ENCODE data around the gene ST3GAL5. TPM values are rescaled to one million over a fixed set of nuclear protein-coding genes. Genes with fewer than 3 reads are reported as not detected.

The ST3GAL5 gene
- total RNA-seq, 2 donors from 2014 or later = 8.9 TPM

GRCh38 chr2:85812094-85812735, 76.6 kb downstream of the ST3GAL5 start:
- ATAC-seq (no peak), DNase-seq (ENCODE audit: low spot score in 2 of 2) (no peak)
- Mint-ChIP-seq H3K36me3 (no peaks in the 10 kb centered on the region), H3K9me3 (no peaks in the 10 kb centered on the region), H3K27ac (no peak overlapping the region)

- Mint-ChIP-seq H3K9me3 (no peaks in the 10 kb centered on the region), H3K27ac (no peak overlapping the region)
- ATAC-seq = no peak
These were observed 77.4 kb downstream of the ST3GAL5 start for GRCh38 chr2:85811180-85812093.

GRCh38 chr2:85810371-85811179, 78.2 kb downstream of the ST3GAL5 start:
- Mint-ChIP-seq H3K27ac (no peak overlapping the region), H3K36me3 (no peaks in the 10 kb centered on the region), H3K9me3 (no peaks in the 10 kb centered on the region)
- ATAC-seq (no peak), DNase-seq (ENCODE audit: low spot score in 2 of 2) (no peak)

More at GRCh38 chr2:85811180-85812093, 77.4 kb downstream of the ST3GAL5 start:
- no peaks in the 10 kb centered on the region for H3K36me3 Mint-ChIP-seq
- DNase-seq (ENCODE audit: low spot score in 2 of 2) = no peak

- no peaks in the 10 kb centered on the region for H3K9me3 Mint-ChIP-seq
- no peak for DNase-seq (ENCODE audit: low spot score in 2 of 2)
- H3K27ac Mint-ChIP-seq = no peak overlapping the region
- ATAC-seq = no peak
- H3K36me3 Mint-ChIP-seq = no peaks in the 10 kb centered on the region
These were observed 81.0 kb downstream of the ST3GAL5 start for GRCh38 chr2:85807756-85808155.

GRCh38 chr2:85806358-85807118, 82.3 kb downstream of the ST3GAL5 start:
- Mint-ChIP-seq H3K9me3 (no peaks in the 10 kb centered on the region), H3K27ac (no peak overlapping the region), H3K36me3 (no peaks in the 10 kb centered on the region)
- no peak for DNase-seq (ENCODE audit: low spot score in 2 of 2)
- no peak for ATAC-seq

- Mint-ChIP-seq H3K27ac (no peak overlapping the region), H3K9me3 (no peaks in the 10 kb centered on the region), H3K36me3 (no peaks in the 10 kb centered on the region)
- DNase-seq (ENCODE audit: low spot score in 2 of 2) (peak in 1 of 2 donors; percentile 27), ATAC-seq (peak in 1 of 2 donors; percentile 48)
These were observed 84.2 kb downstream of the ST3GAL5 start for GRCh38 chr2:85804583-85804982.

- Mint-ChIP-seq H3K27ac (no peak overlapping the region), H3K36me3 (no peaks in the 10 kb centered on the region), H3K9me3 (no peaks in the 10 kb centered on the region)
- no peak for DNase-seq (ENCODE audit: low spot score in 2 of 2)
- ATAC-seq = no peak
These were observed 84.9 kb downstream of the ST3GAL5 start for GRCh38 chr2:85803704-85804425.

- no peak for ATAC-seq
- no peaks in the 10 kb centered on the region for H3K9me3 Mint-ChIP-seq
These were observed 86.3 kb downstream of the ST3GAL5 start for GRCh38 chr2:85802354-85803103.

GRCh38 chr2:85801871-85802270, 86.9 kb downstream of the ST3GAL5 start:
- ATAC-seq = no peak
- no peak overlapping the region for H3K27ac Mint-ChIP-seq
- peak in 1 of 2 donors; percentile 23 for DNase-seq (ENCODE audit: low spot score in 2 of 2)
- H3K36me3 Mint-ChIP-seq = no peaks in the 10 kb centered on the region
- H3K9me3 Mint-ChIP-seq = no peaks in the 10 kb centered on the region

More at GRCh38 chr2:85802354-85803103, 86.3 kb downstream of the ST3GAL5 start:
- DNase-seq (ENCODE audit: low spot score in 2 of 2) = peak in 1 of 2 donors; percentile 26
- no peaks in the 10 kb centered on the region for H3K36me3 Mint-ChIP-seq
- H3K27ac Mint-ChIP-seq = no peak overlapping the region

GRCh38 chr2:85800586-85800985, 88.2 kb downstream of the ST3GAL5 start:
- Mint-ChIP-seq H3K27ac (no peak overlapping the region), H3K36me3 (no peaks in the 10 kb centered on the region), H3K9me3 (no peaks in the 10 kb centered on the region)
- DNase-seq (ENCODE audit: low spot score in 2 of 2) (peak in 1 of 2 donors; percentile 23), ATAC-seq (no peak)

GRCh38 chr2:85799215-85799956, 89.4 kb downstream of the ST3GAL5 start:
- ATAC-seq (no peak), DNase-seq (ENCODE audit: low spot score in 2 of 2) (peak in 1 of 2 donors; percentile 46)
- Mint-ChIP-seq H3K9me3 (no peaks in the 10 kb centered on the region), H3K27ac (no peak overlapping the region), H3K36me3 (no peaks in the 10 kb centered on the region)

- peak overlapping the region in 1 of 2 donors; percentile 37 for H3K27ac Mint-ChIP-seq
- no peaks in the 10 kb centered on the region for H3K9me3 Mint-ChIP-seq
- DNase-seq (ENCODE audit: low spot score in 2 of 2) (no peak), ATAC-seq (no peak)
- H3K36me3 Mint-ChIP-seq = no peaks in the 10 kb centered on the region
These were observed 90.9 kb downstream of the ST3GAL5 start for GRCh38 chr2:85797921-85798320.

GRCh38 chr2:85797263-85797660, 91.5 kb downstream of the ST3GAL5 start:
- no peak for DNase-seq (ENCODE audit: low spot score in 2 of 2)
- H3K9me3 Mint-ChIP-seq = no peaks in the 10 kb centered on the region
- no peaks in the 10 kb centered on the region for H3K36me3 Mint-ChIP-seq
- no peak for ATAC-seq
- peak overlapping the region in 1 of 2 donors; percentile 23 for H3K27ac Mint-ChIP-seq

Data from activated naive CD4-positive, alpha-beta T cell treated with anti-CD3 and anti-CD28 coated beads, Interleukin-2, amount 50 U/mL, for 72 hours (primary cell).